GM19328 (cell line): ENCODE data around the gene SNX3.

Experiments
- ATAC-seq: cut with Tn5 transposase; IDR thresholded peaks from one replicate; pipeline ENCODE4 v1.9.1; 2021; ENCODE audit warnings: mild to moderate bottlenecking, moderate library complexity; ENCODE audit not compliant: unreplicated experiment

The SNX3 gene

GRCh38 chr6:108207013-108207412 is 53.8 kb downstream of the SNX3 start:
- no peak for ATAC-seq

- no peak for ATAC-seq
Measured at GRCh38 chr6:108203189-108204112, 57.4 kb downstream of the SNX3 start.

- ATAC-seq, result no peak
Measured at GRCh38 chr6:108200631-108201030, 60.2 kb downstream of the SNX3 start.

GRCh38 chr6:108200186-108200585 is 60.7 kb downstream of the SNX3 start:
- ATAC-seq, result no peak

- ATAC-seq, result no peak
Measured at GRCh38 chr6:108198761-108199498, 61.9 kb downstream of the SNX3 start.

GRCh38 chr6:108195209-108195608 is 65.6 kb downstream of the SNX3 start:
- ATAC-seq, result no peak

- ATAC-seq, result no peak
Measured at GRCh38 chr6:108194503-108194902, 66.3 kb downstream of the SNX3 start.

- ATAC-seq, result no peak
Measured at GRCh38 chr6:108193835-108194234, 67.0 kb downstream of the SNX3 start.

GRCh38 chr6:108193131-108193530 is 67.7 kb downstream of the SNX3 start:
- no peak for ATAC-seq

GRCh38 chr6:108187519-108187918 is 73.3 kb downstream of the SNX3 start:
- ATAC-seq, result no peak

GRCh38 chr6:108186226-108186625 is 74.6 kb downstream of the SNX3 start:
- ATAC-seq, result no peak

- ATAC-seq, result no peak
Measured at GRCh38 chr6:108180776-108181175, 80.1 kb downstream of the SNX3 start.

GRCh38 chr6:108180266-108180665 is 80.6 kb downstream of the SNX3 start:
- no peak for ATAC-seq

GRCh38 chr6:108179741-108180140 is 81.1 kb downstream of the SNX3 start:
- ATAC-seq, result no peak

GRCh38 chr6:108176281-108177089 is 84.4 kb downstream of the SNX3 start:
- no peak for ATAC-seq

GRCh38 chr6:108175592-108176279 is 85.1 kb downstream of the SNX3 start:
- no peak for ATAC-seq

GRCh38 chr6:108175176-108175591 is 85.7 kb downstream of the SNX3 start:
- no peak for ATAC-seq

GRCh38 chr6:108174371-108175175 is 86.3 kb downstream of the SNX3 start:
- ATAC-seq, result no peak

GRCh38 chr6:108171918-108172516 is 88.8 kb downstream of the SNX3 start:
- no peak for ATAC-seq
